HCT116 (cell line): ENCODE measurements around the gene KSR2. TPM values are rescaled to one million over a fixed set of nuclear protein-coding genes. Genes with fewer than 3 reads are reported as not detected.

Experiments used
- ATAC-seq: fragments of 200-7000 bp; cut with Tn5 transposase; 2 replicates; pipeline ENCODE4 v1.9.1; 2020; ENCODE audit warnings: mild to moderate bottlenecking, moderate library complexity
- BruUV-seq: library from RNA; stranded (reverse); fragments of 400-500 nt; replicated peaks from 2 replicates; lab custom pipeline; 2021; lab: Mats Ljungman, UMichigan
- CTCF ChIA-PET: fragments of 300-600 bp; sonication (Branson Sonifier 250); formaldehyde crosslinking; loops from one replicate; lab custom pipeline; 2021; ENCODE audit warnings: antibody characterized with exemption; lab: Charles Lee
- POLR2A ChIA-PET: fragments of 300-600, 350-600 bp; sonication (Branson Sonifier 250); formaldehyde crosslinking; loops from one replicate; lab custom pipeline; 2021; ENCODE audit warnings: antibody characterized with exemption; lab: Charles Lee
- RAD21 ChIA-PET, 2 experiments: fragments of 300-600 bp; sonication (Branson Sonifier 250); formaldehyde crosslinking; loops; one replicate each; lab custom pipeline; 2023; ENCODE audit warnings: low total read pairs in 2 of 2; ENCODE audit not compliant: uncharacterized antibody in 2 of 2, unreplicated experiment in 2 of 2, low non-redundant PET in 1 of 2; lab: Charles Lee
- DNase-seq: peaks from one replicate; pipeline ENCODE4 v3.0.0-alpha.2; 2010; ENCODE audit warnings: low read depth, low spot score
- H2AFZ ChIP-seq: fragments of 200-600 bp; shearing (Covaris generic), sonication (generic); 2 replicates; pipeline ENCODE4 v1.6.1; 2017; ENCODE audit warnings: low read depth, mixed run types, mixed read lengths, antibody characterized with exemption, low read length; ENCODE audit not compliant: poor library complexity, severe bottlenecking
- H3K27ac ChIP-seq: 2 replicates; pipeline ENCODE4 v1.5.1; 2012; ENCODE audit warnings: low read depth, low read length
- H3K27me3 ChIP-seq: fragments of 200-600 bp; sonication (generic); 2 replicates; pipeline ENCODE4 v1.6.1; 2016; ENCODE audit warnings: mixed run types, low read length, mixed read lengths; ENCODE audit not compliant: insufficient read depth
- H3K36me3 ChIP-seq, 2 experiments: fragments of 200-500 bp in 1 of 2; fragments of 200-600 bp in 1 of 2; sonication (Bioruptor generic) in 1 of 2; sonication (generic) in 1 of 2; 2 replicates each; pipeline versions ENCODE4 v1.5.1 to v1.6.1; 2014 to 2016; ENCODE audit warnings: low read length in 2 of 2, inconsistent platforms in 1 of 2, mixed read lengths in 1 of 2, mixed run types in 1 of 2; ENCODE audit not compliant: insufficient read depth in 2 of 2, control insufficient read depth in 1 of 2
- H3K4me1 ChIP-seq, 2 experiments: fragments of 200-600 bp in 1 of 2; sonication (generic) in 1 of 2; 2 replicates each; pipeline versions ENCODE4 v1.5.1 to v1.6.1; 2012 to 2017; ENCODE audit warnings: low read length in 2 of 2, inconsistent platforms in 1 of 2, mild to moderate bottlenecking in 1 of 2, mixed read lengths in 1 of 2, mixed run types in 1 of 2, moderate library complexity in 1 of 2; ENCODE audit not compliant: insufficient read depth in 2 of 2, control insufficient read depth in 1 of 2
- H3K4me2 ChIP-seq: fragments of 200-600 bp; sonication (generic); 2 replicates; pipeline ENCODE4 v1.6.1; 2017; ENCODE audit warnings: mixed run types, low read length, mixed read lengths
- H3K4me3 ChIP-seq, 2 experiments: fragments of 200-600 bp in 1 of 2; sonication (generic) in 1 of 2; replicated peaks in 1 of 2; 2 replicates each; pipeline ENCODE4 v1.5.1; 2011 to 2016; ENCODE audit warnings: low read length in 2 of 2, control low read depth in 1 of 2, low read depth in 1 of 2, mild to moderate bottlenecking in 1 of 2, mixed read lengths in 1 of 2, mixed run types in 1 of 2
- H3K79me2 ChIP-seq: fragments of 200-600 bp; sonication (generic); 2 replicates; pipeline ENCODE4 v1.6.1; 2017; ENCODE audit warnings: mild to moderate bottlenecking, mixed run types, low read length, moderate library complexity, mixed read lengths; ENCODE audit not compliant: insufficient read depth
- H3K9ac ChIP-seq: fragments of 200-600 bp; sonication (generic); 2 replicates; pipeline ENCODE4 v1.6.1; 2016; ENCODE audit warnings: low read length, mixed read lengths
- H3K9me2 ChIP-seq: fragments of 200-600 bp; sonication (generic), shearing (Covaris generic); 2 replicates; pipeline ENCODE4 v1.6.1; 2017; ENCODE audit warnings: mixed run types, mild to moderate bottlenecking, moderate library complexity; ENCODE audit not compliant: insufficient read depth
- H3K9me3 ChIP-seq, 2 experiments: fragments of 200-500 bp in 1 of 2; fragments of 200-600 bp in 1 of 2; sonication (Bioruptor generic) in 1 of 2; sonication (generic) in 1 of 2; 2 replicates each; pipeline ENCODE4 v1.6.1; 2014 to 2017; ENCODE audit warnings: low read length in 2 of 2, mixed read lengths in 2 of 2, inconsistent platforms in 1 of 2, low read depth in 1 of 2, mild to moderate bottlenecking in 1 of 2, mixed run types in 1 of 2, moderate library complexity in 1 of 2; ENCODE audit not compliant: control insufficient read depth in 1 of 2, insufficient read depth in 1 of 2
- H4K20me1 ChIP-seq: fragments of 200-600 bp; sonication (generic), shearing (Covaris generic); 2 replicates; pipeline ENCODE4 v1.6.1; 2017; ENCODE audit warnings: mixed run types, mild to moderate bottlenecking, moderate library complexity; ENCODE audit not compliant: insufficient read depth
- CBX3 ChIP-seq: IDR thresholded peaks from 2 replicates; pipeline ENCODE4 v1.6.1; 2012; ENCODE audit warnings: low read depth
- CEBPB ChIP-seq: IDR thresholded peaks from 2 replicates; pipeline ENCODE4 v1.6.1; 2012; ENCODE audit warnings: low read depth
- EZH2phosphoT487 ChIP-seq: fragments of 200-600 bp; IDR thresholded peaks from 2 replicates; pipeline ENCODE4 v1.6.1; 2018; ENCODE audit warnings: antibody characterized with exemption, borderline replicate concordance
- FOSL1 ChIP-seq: IDR thresholded peaks from 2 replicates; pipeline ENCODE4 v1.6.1; 2012; ENCODE audit warnings: low read depth
- POLR2A ChIP-seq: IDR thresholded peaks from 2 replicates; pipeline ENCODE4 v1.7.0; 2011; ENCODE audit warnings: borderline replicate concordance; ENCODE audit not compliant: insufficient read depth, insufficient read length; ENCODE audit errors: extremely low read depth
- RAD21 ChIP-seq: IDR thresholded peaks from 2 replicates; pipeline ENCODE4 v1.6.1; 2012; ENCODE audit warnings: low read depth, mild to moderate bottlenecking
- SIN3A ChIP-seq: IDR thresholded peaks from 2 replicates; pipeline ENCODE4 v1.6.1; 2012; ENCODE audit warnings: low read depth
- SRF ChIP-seq: IDR thresholded peaks from 2 replicates; pipeline ENCODE4 v1.6.1; 2012; ENCODE audit warnings: low read depth
- intact Hi-C: fragments of 100-400 bp; cut with micrococcal nuclease; formaldehyde crosslinking; loops from 2 replicates; pipeline ENCODE4 v1.10.0; 2022
- total RNA-seq: library from RNA; stranded (reverse); gene quantifications from one replicate; pipeline ENCODE4 v1.2.1, GENCODE V29; 2021; ENCODE audit not compliant: unreplicated experiment
- TF ChIP-seq, protein P1 (sequence below): IDR thresholded peaks from 2 replicates; pipeline ENCODE4 v1.6.1; 2012
- TF ChIP-seq, protein P2 (sequence below): IDR thresholded peaks from 2 replicates; pipeline ENCODE4 v1.6.1; 2012
- TF ChIP-seq, protein P3 (sequence below), 3 experiments: fragments of 200-600 bp in 1 of 3; sonication (generic) in 1 of 3; IDR thresholded peaks in 2 of 3; conservative IDR thresholded peaks in 1 of 3; 2 replicates each; pipeline ENCODE4 v1.5.1; 2012 to 2017; ENCODE audit warnings: low read depth in 2 of 3, low read length in 2 of 3, antibody characterized with exemption in 1 of 3, borderline replicate concordance in 1 of 3, control low read depth in 1 of 3, mild to moderate bottlenecking in 1 of 3, mixed read lengths in 1 of 3, mixed run types in 1 of 3, moderate library complexity in 1 of 3; ENCODE audit not compliant: insufficient read depth in 1 of 3

KSR2 gene
- total RNA-seq, 1 experiment from 2014 or later = 10.1 TPM

DNA sequence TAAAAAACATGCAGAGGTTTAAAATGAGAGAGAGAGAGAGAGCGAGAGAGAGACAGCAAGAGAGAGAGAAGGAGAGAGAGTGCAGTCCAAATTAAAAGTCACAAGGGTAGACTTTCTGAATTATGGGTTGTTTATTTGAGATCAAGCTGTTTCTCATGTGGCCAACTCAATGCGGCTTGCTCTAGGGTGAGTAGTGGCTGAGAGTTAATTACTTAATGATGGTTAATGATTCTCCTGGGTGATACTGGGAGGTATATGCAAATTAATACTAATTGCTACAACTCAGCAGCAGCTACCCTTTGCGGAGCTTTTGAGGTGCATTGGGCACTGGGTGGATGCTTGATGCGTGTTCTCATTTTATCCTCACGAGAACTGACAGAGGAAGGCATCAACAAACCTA lies 485.3 kb downstream of the KSR2 start:
- no peak for TF ChIP-seq CBX3
- no peak for TF ChIP-seq SRF
- BruUV-seq = no TSS peak
- H3K27me3 ChIP-seq = no peaks in the 10 kb centered on the region
- H3K27ac ChIP-seq = no peak overlapping the region
- no peaks in the 10 kb centered on the region for H3K36me3 ChIP-seq
- H3K4me2 ChIP-seq = no peak overlapping the region
- H3K79me2 ChIP-seq = no peaks in the 10 kb centered on the region
- ChIA-PET CTCF (no interaction called here), RAD21 (no interaction called here), POLR2A (no interaction called here)
- intact Hi-C loops = no loop called here
- H3K9me3 ChIP-seq = no peaks in the 10 kb centered on the region
- H3K4me3 ChIP-seq = no peak overlapping the region
- H4K20me1 ChIP-seq = no peaks in the 10 kb centered on the region
- DNase-seq = no peak
- no peak overlapping the region for H2AFZ ChIP-seq
- H3K4me1 ChIP-seq = peaks cover 13 to 19% of the 10 kb centered on the region in 2 experiments
- H3K9me2 ChIP-seq = no peaks in the 10 kb centered on the region
- no peak overlapping the region for H3K9ac ChIP-seq
- no peak for ATAC-seq

DNA sequence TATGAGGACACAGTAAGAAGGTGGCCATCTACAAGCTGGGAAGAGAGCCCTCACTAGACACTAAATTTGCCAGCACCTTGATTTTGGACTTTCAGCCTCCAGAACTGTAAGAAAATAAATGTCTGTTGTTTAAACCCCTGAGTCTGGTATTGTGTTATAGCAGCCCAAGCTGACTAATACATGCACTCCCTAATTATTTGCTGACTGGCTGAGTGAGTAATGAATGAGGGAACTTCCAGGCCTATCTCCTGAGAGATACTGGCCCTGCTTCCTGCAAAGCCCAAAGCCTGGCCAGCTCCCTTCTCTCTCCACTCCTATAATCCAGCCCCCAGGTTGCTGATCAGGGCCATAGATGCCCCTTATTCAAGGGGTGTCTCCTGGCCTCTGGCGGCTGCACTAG lies 487.3 kb downstream of the KSR2 start:
- intact Hi-C loops = no loop called here
- H3K27ac ChIP-seq = no peak overlapping the region
- H3K4me2 ChIP-seq = no peak overlapping the region
- no peak overlapping the region for H2AFZ ChIP-seq
- H3K27me3 ChIP-seq = no peaks in the 10 kb centered on the region
- no peak overlapping the region for H3K9ac ChIP-seq
- DNase-seq (no peak), ATAC-seq (no peak)
- H3K79me2 ChIP-seq = no peaks in the 10 kb centered on the region
- POLR2A ChIA-PET = no interaction called here
- H3K36me3 ChIP-seq = no peaks in the 10 kb centered on the region
- CTCF ChIA-PET = no interaction called here
- no peak overlapping the region for H3K4me3 ChIP-seq
- no peaks in the 10 kb centered on the region for H3K9me3 ChIP-seq
- no peak for TF ChIP-seq RAD21
- TF ChIP-seq FOSL1 = no peak
- TF ChIP-seq, protein P1, sequence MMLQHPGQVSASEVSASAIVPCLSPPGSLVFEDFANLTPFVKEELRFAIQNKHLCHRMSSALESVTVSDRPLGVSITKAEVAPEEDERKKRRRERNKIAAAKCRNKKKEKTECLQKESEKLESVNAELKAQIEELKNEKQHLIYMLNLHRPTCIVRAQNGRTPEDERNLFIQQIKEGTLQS = no peak
- TF ChIP-seq, protein P2, sequence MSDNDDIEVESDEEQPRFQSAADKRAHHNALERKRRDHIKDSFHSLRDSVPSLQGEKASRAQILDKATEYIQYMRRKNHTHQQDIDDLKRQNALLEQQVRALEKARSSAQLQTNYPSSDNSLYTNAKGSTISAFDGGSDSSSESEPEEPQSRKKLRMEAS = no peak
- TF ChIP-seq SIN3A = no peak
- TF ChIP-seq EZH2phosphoT487 = no peak
- no peak for TF ChIP-seq CEBPB
- no peak for TF ChIP-seq POLR2A
- TF ChIP-seq, protein P3, sequence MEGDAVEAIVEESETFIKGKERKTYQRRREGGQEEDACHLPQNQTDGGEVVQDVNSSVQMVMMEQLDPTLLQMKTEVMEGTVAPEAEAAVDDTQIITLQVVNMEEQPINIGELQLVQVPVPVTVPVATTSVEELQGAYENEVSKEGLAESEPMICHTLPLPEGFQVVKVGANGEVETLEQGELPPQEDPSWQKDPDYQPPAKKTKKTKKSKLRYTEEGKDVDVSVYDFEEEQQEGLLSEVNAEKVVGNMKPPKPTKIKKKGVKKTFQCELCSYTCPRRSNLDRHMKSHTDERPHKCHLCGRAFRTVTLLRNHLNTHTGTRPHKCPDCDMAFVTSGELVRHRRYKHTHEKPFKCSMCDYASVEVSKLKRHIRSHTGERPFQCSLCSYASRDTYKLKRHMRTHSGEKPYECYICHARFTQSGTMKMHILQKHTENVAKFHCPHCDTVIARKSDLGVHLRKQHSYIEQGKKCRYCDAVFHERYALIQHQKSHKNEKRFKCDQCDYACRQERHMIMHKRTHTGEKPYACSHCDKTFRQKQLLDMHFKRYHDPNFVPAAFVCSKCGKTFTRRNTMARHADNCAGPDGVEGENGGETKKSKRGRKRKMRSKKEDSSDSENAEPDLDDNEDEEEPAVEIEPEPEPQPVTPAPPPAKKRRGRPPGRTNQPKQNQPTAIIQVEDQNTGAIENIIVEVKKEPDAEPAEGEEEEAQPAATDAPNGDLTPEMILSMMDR (IDR thresholded peaks at IDR 0.05 in 2 of 3, conservative IDR thresholded peaks at IDR 0.05 in 1 of 3; ENCODE audit: borderline replicate concordance in 1 of 3, insufficient read depth in 1 of 3, low read depth in 2 of 3, low read length in 2 of 3) = no peak
- RAD21 ChIA-PET = interaction anchor here in 1 of 2 experiments (0.7 kb wide), 1 partner anchor 106 kb away, joined by 3 read pairs; no protein-coding TSS in a partner anchor
- BruUV-seq = no TSS peak
- peaks cover 0 to 3% of the 10 kb centered on the region in 2 experiments; a peak in 3 of 4 replicates for H3K4me1 ChIP-seq
- no peaks in the 10 kb centered on the region for H4K20me1 ChIP-seq
- no peaks in the 10 kb centered on the region for H3K9me2 ChIP-seq
